Smooth muscle cell (in vitro differentiated cells): ENCODE measurements around the gene BCOR. TPM values are rescaled to one million over a fixed set of nuclear protein-coding genes. Genes with fewer than 3 reads are reported as not detected.

ENCODE experiments used
- DNase-seq: peaks from one replicate; lab custom pipeline; 2025; ENCODE audit not compliant: unreplicated experiment; lab: John Stamatoyannopoulos, UW
- H2AFZ ChIP-seq: fragments of 200-600 bp; sonication (generic); 2 replicates; pipeline ENCODE4 v1.6.0; 2016; ENCODE audit warnings: antibody characterized with exemption, low read depth, mild to moderate bottlenecking
- H3F3A ChIP-seq: fragments of 200-600 bp; sonication (generic); 2 replicates; pipeline ENCODE4 v1.6.0; 2017; ENCODE audit warnings: antibody characterized with exemption, low read depth
- H3K27ac ChIP-seq: fragments of 200-600 bp; sonication (generic); 2 replicates; pipeline ENCODE4 v1.5.1; 2016; ENCODE audit warnings: low read depth, mild to moderate bottlenecking
- H3K27me3 ChIP-seq: fragments of 200-600 bp; sonication (generic); 2 replicates; pipeline ENCODE4 v1.6.1; 2016; ENCODE audit warnings: low read depth, mild to moderate bottlenecking
- H3K36me3 ChIP-seq: fragments of 200-600 bp; sonication (generic); 2 replicates; pipeline ENCODE4 v1.5.1; 2016; ENCODE audit warnings: low read depth
- H3K4me1 ChIP-seq: fragments of 200-600 bp; sonication (generic); 2 replicates; pipeline ENCODE4 v1.5.1; 2016; ENCODE audit warnings: low read depth
- H3K4me2 ChIP-seq: fragments of 200-600 bp; sonication (generic); 2 replicates; pipeline ENCODE4 v1.6.0; 2016; ENCODE audit warnings: mild to moderate bottlenecking
- H3K4me3 ChIP-seq: fragments of 200-600 bp; sonication (generic); 2 replicates; pipeline ENCODE4 v1.5.1; 2016; ENCODE audit warnings: mild to moderate bottlenecking
- H3K79me2 ChIP-seq: fragments of 200-600 bp; sonication (generic); 2 replicates; pipeline ENCODE4 v1.6.0; 2016; ENCODE audit warnings: low read depth, mild to moderate bottlenecking
- H3K9ac ChIP-seq: fragments of 200-600 bp; sonication (generic); 2 replicates; pipeline ENCODE4 v1.6.0; 2016; ENCODE audit warnings: low read depth
- H3K9me3 ChIP-seq: fragments of 200-600 bp; sonication (generic); replicated peaks from 2 replicates; pipeline ENCODE4 v1.5.1; 2016; ENCODE audit warnings: low read depth
- H4K20me1 ChIP-seq: fragments of 200-600 bp; sonication (generic); 2 replicates; pipeline ENCODE4 v1.6.0; 2016; ENCODE audit warnings: low read depth
- CTCF ChIP-seq: fragments of 200-600 bp; sonication (generic); IDR thresholded peaks from 2 replicates; pipeline ENCODE4 v1.5.1; 2017; ENCODE audit warnings: borderline replicate concordance, mild to moderate bottlenecking, antibody characterized with exemption; ENCODE audit not compliant: insufficient read depth, poor library complexity, severe bottlenecking
- WGBS: methylation state at CpG from one replicate; pipeline ENCODE4 v1.1.7; 2016; ENCODE audit warnings: low lambda C conversion rate; 5-methylcytosine and 5-hydroxymethylcytosine counted together
- polyA plus RNA-seq: library from polyadenylated mRNA; unstranded; fragments of >200 nt; fragmentation: Nextera tagmentation; extraction: Ambion mirVana; gene quantifications from 2 replicates; pipeline ENCODE4 v1.2.1, GENCODE V29; 2016
- total RNA-seq: library from RNA; depleted of rRNA; stranded (reverse); fragments of >200 nt; gene quantifications from 2 replicates; pipeline ENCODE4 v1.2.3, GENCODE V29; 2014

Gene BCOR
- total and polyA plus RNA-seq, 2 experiments from 2014 or later = 19.5 to 28.0 TPM

GRCh38 chrX:40117715-40118285, 20.0 kb upstream of the BCOR start:
- H3K4me1 ChIP-seq = no peaks in the 10 kb centered on the region
- H3K79me2 ChIP-seq = no peaks in the 10 kb centered on the region
- no peak for TF ChIP-seq CTCF
- no peak for DNase-seq
- H3K4me3 ChIP-seq = no peak overlapping the region
- no peaks in the 10 kb centered on the region for H4K20me1 ChIP-seq
- no peaks in the 10 kb centered on the region for H3K27me3 ChIP-seq
- no peaks in the 10 kb centered on the region for H3K36me3 ChIP-seq
- no peak overlapping the region for H3K4me2 ChIP-seq
- 84% methylated on average over 6 of the region's 6 CpGs for WGBS
- H3K9ac ChIP-seq = no peak overlapping the region
- H3K27ac ChIP-seq = no peak overlapping the region
- no peaks in the 10 kb centered on the region for H3F3A ChIP-seq
- no peak overlapping the region for H2AFZ ChIP-seq
- H3K9me3 ChIP-seq = no peaks in the 10 kb centered on the region

GRCh38 chrX:40116925-40117324, 19.2 kb upstream of the BCOR start:
- H3K27ac ChIP-seq = no peak overlapping the region
- no peak for DNase-seq

GRCh38 chrX:40112996-40113395, 15.2 kb upstream of the BCOR start:
- DNase-seq = no peak
- Histone ChIP-seq H3F3A (no peaks in the 10 kb centered on the region), H3K4me3 (no peak overlapping the region), H3K36me3 (no peaks in the 10 kb centered on the region), H3K27ac (no peak overlapping the region), H3K9me3 (no peaks in the 10 kb centered on the region), H3K79me2 (no peaks in the 10 kb centered on the region), H3K4me1 (peaks cover 4% of the 10 kb centered on the region), H3K27me3 (no peaks in the 10 kb centered on the region), H3K9ac (no peak overlapping the region), H3K4me2 (no peak overlapping the region), H2AFZ (no peak overlapping the region), H4K20me1 (no peaks in the 10 kb centered on the region)
- no peak for TF ChIP-seq CTCF
- 95% methylated on average over 3 of the region's 3 CpGs for WGBS

More at GRCh38 chrX:40116925-40117324, 19.2 kb upstream of the BCOR start:
- Histone ChIP-seq H2AFZ (no peak overlapping the region), H3K9me3 (no peaks in the 10 kb centered on the region), H3K27me3 (no peaks in the 10 kb centered on the region), H3K36me3 (no peaks in the 10 kb centered on the region), H3K4me1 (no peaks in the 10 kb centered on the region), H3K9ac (no peak overlapping the region), H4K20me1 (no peaks in the 10 kb centered on the region), H3F3A (no peaks in the 10 kb centered on the region), H3K79me2 (no peaks in the 10 kb centered on the region), H3K4me2 (no peak overlapping the region), H3K4me3 (no peak overlapping the region)
- TF ChIP-seq CTCF = no peak
- WGBS = 90% methylated on average over 9 of the region's 9 CpGs

- Histone ChIP-seq H3K9me3 (no peaks in the 10 kb centered on the region), H3K36me3 (no peaks in the 10 kb centered on the region), H3K4me1 (peaks cover 15% of the 10 kb centered on the region), H3K4me2 (no peak overlapping the region), H3K27me3 (no peaks in the 10 kb centered on the region), H3K27ac (no peak overlapping the region), H4K20me1 (peaks cover 4% of the 10 kb centered on the region), H2AFZ (no peak overlapping the region), H3K79me2 (no peaks in the 10 kb centered on the region), H3K4me3 (no peak overlapping the region), H3F3A (peaks cover 3% of the 10 kb centered on the region), H3K9ac (no peak overlapping the region)
- 80% methylated on average over 4 of the region's 4 CpGs for WGBS
- no peak for DNase-seq
- no peak for TF ChIP-seq CTCF
These were observed 14.1 kb upstream of the BCOR start for GRCh38 chrX:40111868-40112267.
